Adrenal gland (tissue), 5 donors: ENCODE results near the gene BRD8.

Experiments used
- CTCF ChIP-seq, 6 experiments: fragments of 450-650 bp in 4 of 6; fragments of 200-600 bp in 2 of 6; sonication (generic) in 1 of 6; IDR thresholded peaks; 1 replicate in 5 of 6; 2 replicates in 1 of 6; pipeline versions ENCODE4 v1.5.1 to v1.8.0; 2016 to 2021; ENCODE audit warnings: antibody characterized with exemption in 6 of 6, mild to moderate bottlenecking in 2 of 6, moderate library complexity in 1 of 6
- POLR2A ChIP-seq, 2 donors: fragments of 450-650 bp; IDR thresholded peaks; one replicate each; pipeline ENCODE4 v1.6.1; 2017; ENCODE audit warnings: antibody characterized with exemption in 2 of 2, mild to moderate bottlenecking in 2 of 2, moderate library complexity in 1 of 2
- donor health status: DM: no; HTN: no; CAD: no.

GRCh38 chr5:138149530-138149929 lies 28.9 kb downstream of the BRD8 start:
- TF ChIP-seq CTCF (IDR thresholded peaks at IDR 0.05) (no peak), POLR2A (IDR thresholded peaks at IDR 0.05) (no peak)
